ENCODE measurements around the gene SNAP23.

SNAP23 gene

DNA sequence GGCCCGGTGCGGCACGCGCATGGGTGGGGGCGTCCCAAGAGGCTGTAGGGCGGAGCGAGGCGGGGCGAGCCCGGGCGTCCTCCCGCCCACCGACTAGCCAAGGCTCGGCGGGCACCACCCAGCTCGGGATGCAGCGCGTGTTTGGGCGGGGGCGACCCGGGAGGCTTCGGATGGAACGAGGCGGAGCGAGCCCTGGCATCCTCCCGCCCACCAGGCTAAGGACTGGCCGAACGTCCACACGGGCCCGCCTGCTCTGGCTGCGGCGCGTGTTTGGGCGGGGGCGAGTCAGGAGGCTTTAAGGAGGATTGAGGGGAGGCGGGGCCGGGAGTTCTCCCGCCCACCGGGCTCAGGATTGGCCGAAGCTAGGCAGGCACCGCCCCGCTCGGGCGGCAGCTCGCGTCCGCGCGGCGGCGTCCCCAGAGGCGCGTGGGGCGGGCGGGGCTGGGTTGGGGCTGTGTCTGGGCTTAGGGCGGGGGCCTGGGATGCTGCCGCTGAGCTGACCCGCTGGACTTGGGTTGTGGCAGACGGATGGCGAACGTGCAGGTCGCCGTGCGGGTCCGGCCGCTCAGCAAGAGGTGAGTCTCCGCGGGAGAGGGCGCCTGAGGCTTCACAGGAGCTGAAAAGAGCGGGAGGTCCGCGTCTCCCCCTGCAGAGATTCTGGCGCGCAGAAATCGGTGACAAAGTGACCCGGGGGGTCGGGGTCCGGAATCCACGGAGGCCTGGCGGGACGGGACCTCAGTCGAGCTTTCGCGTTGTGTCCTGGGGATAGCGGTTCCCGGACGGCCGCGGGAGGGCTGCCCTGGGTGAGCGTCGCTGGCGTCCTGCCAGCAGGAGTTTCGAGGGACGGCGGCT is 80.0 kb downstream of the SNAP23 start, which contains the start of gene STARD9:
TSS of gene STARD9 (plus strand) at position 419 of the 852 bp plus-strand sequence. CDS start at position 529, 110 bp downstream.
- DNase-seq: peak; percentile 88

DNA sequence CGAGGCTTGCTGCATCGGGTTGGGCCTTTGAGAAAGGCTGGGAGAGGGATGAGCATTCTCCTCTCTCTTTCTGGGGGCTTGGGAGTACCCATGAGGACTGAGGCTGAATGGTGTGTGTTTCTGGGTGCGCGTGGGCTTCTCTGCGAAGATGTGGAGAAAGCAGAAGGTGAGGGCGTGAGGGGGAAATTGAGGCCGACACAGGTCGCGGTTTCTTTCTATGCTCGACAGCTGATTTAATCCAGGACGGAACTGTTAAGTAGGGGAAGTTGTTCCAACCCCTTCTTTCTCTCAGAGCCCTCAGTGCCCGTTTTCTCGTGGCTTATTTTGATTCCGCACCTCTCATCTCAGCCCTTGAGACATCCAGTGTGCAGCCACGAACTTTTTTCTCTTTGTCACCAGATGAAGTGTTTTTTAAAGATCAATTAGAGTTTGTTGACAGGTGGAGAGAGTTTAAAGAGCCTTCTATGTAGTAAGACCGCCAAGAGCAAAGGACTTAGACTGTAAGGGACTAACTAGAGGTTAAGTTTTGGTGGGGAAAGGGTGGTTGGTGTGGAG is 80.7 kb downstream of the SNAP23 start:
- no peak for DNase-seq

DNA sequence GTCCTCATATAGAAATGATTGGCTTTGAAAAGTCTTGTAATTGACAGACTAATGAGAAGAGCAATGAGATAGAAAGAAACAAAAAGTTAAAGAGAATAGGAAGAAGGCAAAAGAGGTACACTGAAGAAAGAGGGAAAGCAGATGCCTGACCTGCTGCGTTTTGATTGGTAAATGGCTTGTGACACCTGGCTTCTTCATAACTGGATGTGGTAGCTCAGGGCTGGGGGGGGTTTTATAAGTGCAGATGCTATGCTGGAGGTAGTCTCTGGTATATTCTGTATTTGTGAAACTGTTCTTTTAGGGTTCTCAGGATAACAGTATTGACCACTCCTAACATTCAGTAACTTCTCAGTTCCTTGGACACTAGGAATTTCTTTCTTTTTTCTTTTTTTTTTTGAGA is 81.3 kb downstream of the SNAP23 start:
- peak; percentile 2 for DNase-seq

DNA sequence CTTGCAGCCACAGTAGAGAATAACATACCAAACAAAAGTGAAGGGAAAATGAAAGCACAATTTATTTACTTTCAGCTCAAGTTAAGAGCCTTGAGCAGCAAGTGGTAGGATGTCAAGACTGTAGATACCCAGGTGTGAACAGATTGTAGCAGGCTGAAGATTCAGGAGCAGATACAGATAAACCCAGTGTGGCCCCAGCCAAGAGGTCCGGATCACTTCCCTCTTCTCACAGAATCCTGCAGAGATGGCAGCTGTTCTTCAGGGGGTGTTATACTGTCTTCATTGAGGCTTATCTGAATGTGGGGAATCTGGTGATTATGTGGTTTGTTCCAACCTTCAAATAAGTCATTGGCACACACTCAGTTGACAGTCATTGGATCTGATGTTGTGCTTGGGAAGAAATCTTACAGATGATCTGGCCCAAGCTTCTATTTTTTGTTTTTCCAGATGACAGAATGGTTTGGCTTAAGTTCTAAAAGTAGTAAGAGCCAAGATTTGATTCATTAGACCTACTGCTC is 82.1 kb downstream of the SNAP23 start:
- no peak for DNase-seq

DNA sequence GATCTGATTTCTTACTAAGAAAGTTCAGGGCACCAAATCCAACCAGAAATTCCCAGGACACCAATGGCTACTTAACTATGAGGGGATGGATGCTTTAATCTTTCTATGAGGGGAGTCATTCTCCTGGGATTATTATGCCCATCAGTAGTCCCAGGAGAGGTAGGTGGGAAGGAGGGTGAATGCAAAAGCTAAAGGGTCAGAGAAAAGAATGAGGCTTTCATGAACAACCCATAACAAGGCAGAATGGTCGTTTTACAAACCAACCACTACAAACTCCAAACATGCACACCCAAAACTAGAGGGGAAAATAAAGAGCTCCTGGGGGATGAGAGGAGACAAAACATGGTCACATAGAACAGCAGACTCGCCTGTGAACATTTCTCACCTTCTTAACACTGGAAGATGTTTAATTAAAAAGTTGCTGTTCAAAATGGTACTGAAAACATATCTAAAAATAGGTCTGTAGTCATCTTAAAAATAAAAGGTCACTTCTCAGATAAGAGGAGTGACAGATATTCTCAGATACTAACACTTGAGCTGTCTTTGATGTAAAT is 83.6 kb downstream of the SNAP23 start:
- DNase-seq: no peak

DNA sequence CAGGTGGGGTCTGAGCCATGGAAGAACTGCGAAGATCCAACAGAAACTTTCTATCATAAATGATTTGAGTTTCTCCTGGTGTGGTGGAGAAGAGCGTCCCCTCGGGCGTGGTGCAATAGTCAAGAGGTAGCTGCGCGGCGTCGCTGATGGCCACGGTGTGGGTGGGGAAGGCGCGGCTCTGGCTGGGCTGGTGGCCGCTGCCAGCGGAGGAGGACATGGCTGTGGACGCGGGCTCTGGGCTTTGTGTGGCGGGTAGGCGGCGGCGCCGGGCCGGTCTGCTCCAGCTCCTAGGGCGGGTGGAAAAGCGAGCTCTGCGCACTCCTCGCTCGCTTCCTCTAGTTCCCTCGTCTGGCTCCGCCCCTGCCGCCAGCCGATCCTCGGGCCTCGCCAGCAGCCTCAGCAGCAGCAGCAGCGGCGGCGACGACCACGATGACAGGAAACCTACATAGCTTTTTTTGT is 85.9 kb downstream of the SNAP23 start:
- peak; percentile 80 for DNase-seq

Data from NCI-H510A treated with DMSO at 0.1 percent for 48 hours (cell line).